Natural killer cell (primary cell): ENCODE measurements around the gene TMC6. TPM values are rescaled to one million over a fixed set of nuclear protein-coding genes. Genes with fewer than 3 reads are reported as not detected.

Experiments used
- ATAC-seq, 3 donors: fragments of 150-1000 bp in 2 of 3; fragments of 200-7000 bp in 1 of 3; cut with Tn5 transposase; 1 replicate in 1 of 3; 2 replicates in 2 of 3; pipeline ENCODE4 v1.10.0; 2021; ENCODE audit warnings: mild to moderate bottlenecking in 2 of 3, moderate library complexity in 2 of 3
- DNase-seq, 2 donors: peaks; one replicate each; pipeline versions ENCODE4 v3.0.0 to v3.0.0-alpha.2; 2013 to 2021; ENCODE audit warnings: mixed read lengths in 1 of 2
- H3K27ac ChIP-seq: one replicate; pipeline ENCODE4 v1.5.1; 2013; ENCODE audit warnings: mild to moderate bottlenecking, low read length
- H3K27me3 ChIP-seq: one replicate; pipeline ENCODE4 v1.6.1; 2013; ENCODE audit warnings: low read length; ENCODE audit not compliant: control insufficient read depth, insufficient read depth
- H3K36me3 ChIP-seq: one replicate; pipeline ENCODE4 v1.6.1; 2013; ENCODE audit warnings: low read length; ENCODE audit not compliant: control insufficient read depth, insufficient read depth
- H3K4me1 ChIP-seq: one replicate; pipeline ENCODE4 v1.6.1; 2013; ENCODE audit warnings: low read length; ENCODE audit not compliant: control insufficient read depth, insufficient read depth
- H3K4me3 ChIP-seq: one replicate; pipeline ENCODE4 v1.5.1; 2013; ENCODE audit warnings: low read length
- H3K9me3 ChIP-seq: one replicate; pipeline ENCODE4 v1.6.1; 2013; ENCODE audit warnings: low read length; ENCODE audit not compliant: control insufficient read depth, insufficient read depth
- H3K27ac Mint-ChIP-seq, 2 donors: one replicate each; pipeline ENCODE4 v1.8.0; 2022; ENCODE audit warnings: mild to moderate bottlenecking in 2 of 2, mixed read lengths in 2 of 2, moderate library complexity in 1 of 2
- H3K27me3 Mint-ChIP-seq, 2 donors: one replicate each; pipeline ENCODE4 v1.8.0; 2022; ENCODE audit warnings: low read depth in 2 of 2, mixed read lengths in 2 of 2
- H3K36me3 Mint-ChIP-seq: one replicate; pipeline ENCODE4 v1.8.0; 2022; ENCODE audit warnings: mixed read lengths
- H3K4me1 Mint-ChIP-seq, 2 donors: one replicate each; pipeline ENCODE4 v1.8.0; 2022; ENCODE audit warnings: mixed read lengths in 2 of 2
- H3K4me3 Mint-ChIP-seq: one replicate; pipeline ENCODE4 v1.8.0; 2022; ENCODE audit warnings: mild to moderate bottlenecking, moderate library complexity, mixed read lengths
- H3K9me3 Mint-ChIP-seq, 2 donors: one replicate each; pipeline ENCODE4 v1.8.0; 2022; ENCODE audit warnings: mixed read lengths in 2 of 2
- WGBS: methylation state at CpG from one replicate; pipeline ENCODE4 v1.1.7; 2013; ENCODE audit warnings: missing lambda C conversion rate; ENCODE audit not compliant: insufficient coverage; 5-methylcytosine and 5-hydroxymethylcytosine counted together
- intact Hi-C: fragments of 100-400 bp; cut with micrococcal nuclease; formaldehyde crosslinking; loops from one replicate; pipeline ENCODE4 v1.14.2; 2022
- total RNA-seq, 4 donors: library from RNA; stranded (reverse); fragments of 120-200 nt in 1 of 4; gene quantifications; one replicate each; pipeline versions ENCODE4 v1.2.3 to v1.2.4, GENCODE V29; 2013 to 2022
- TF ChIP-seq, protein P1 (sequence below): fragments of 200-600 bp; IDR thresholded peaks from one replicate; pipeline ENCODE4 v1.8.0; 2022; ENCODE audit warnings: antibody characterized with exemption

TMC6 gene
- total RNA-seq, 3 donors from 2014 or later (not counting 1 experiment from before 2014, with no cell fraction given): 653 to 825 (median 687) TPM

DNA sequence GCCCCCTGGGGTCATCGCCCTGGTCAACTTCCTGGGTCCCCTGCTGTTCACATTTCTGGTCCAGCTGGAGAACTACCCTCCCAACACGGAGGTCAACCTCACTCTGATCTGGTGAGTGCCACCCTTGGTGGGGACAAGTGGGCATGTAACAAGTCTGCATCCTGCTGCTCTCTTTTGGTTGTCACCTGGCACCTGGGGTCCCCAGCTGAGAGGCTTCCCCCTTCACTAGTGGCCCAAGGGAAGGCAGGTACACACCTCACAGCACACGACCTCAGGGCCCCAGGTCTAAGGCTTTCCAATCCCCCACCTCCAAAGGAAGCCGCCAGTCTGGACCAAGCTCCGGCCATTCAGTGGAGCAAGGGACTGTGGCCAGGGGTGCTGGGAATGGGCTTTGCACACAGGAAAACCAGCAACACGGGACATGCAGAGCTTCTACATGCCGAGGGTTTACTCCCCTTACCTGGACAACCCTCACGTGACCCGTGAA, 6.4 kb upstream of the TMC6 start:
- TF ChIP-seq, protein P1, sequence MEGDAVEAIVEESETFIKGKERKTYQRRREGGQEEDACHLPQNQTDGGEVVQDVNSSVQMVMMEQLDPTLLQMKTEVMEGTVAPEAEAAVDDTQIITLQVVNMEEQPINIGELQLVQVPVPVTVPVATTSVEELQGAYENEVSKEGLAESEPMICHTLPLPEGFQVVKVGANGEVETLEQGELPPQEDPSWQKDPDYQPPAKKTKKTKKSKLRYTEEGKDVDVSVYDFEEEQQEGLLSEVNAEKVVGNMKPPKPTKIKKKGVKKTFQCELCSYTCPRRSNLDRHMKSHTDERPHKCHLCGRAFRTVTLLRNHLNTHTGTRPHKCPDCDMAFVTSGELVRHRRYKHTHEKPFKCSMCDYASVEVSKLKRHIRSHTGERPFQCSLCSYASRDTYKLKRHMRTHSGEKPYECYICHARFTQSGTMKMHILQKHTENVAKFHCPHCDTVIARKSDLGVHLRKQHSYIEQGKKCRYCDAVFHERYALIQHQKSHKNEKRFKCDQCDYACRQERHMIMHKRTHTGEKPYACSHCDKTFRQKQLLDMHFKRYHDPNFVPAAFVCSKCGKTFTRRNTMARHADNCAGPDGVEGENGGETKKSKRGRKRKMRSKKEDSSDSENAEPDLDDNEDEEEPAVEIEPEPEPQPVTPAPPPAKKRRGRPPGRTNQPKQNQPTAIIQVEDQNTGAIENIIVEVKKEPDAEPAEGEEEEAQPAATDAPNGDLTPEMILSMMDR: no peak
- no peak overlapping the region for H3K4me3 Mint-ChIP-seq
- H3K36me3 Mint-ChIP-seq: peaks cover 10% of the 10 kb centered on the region
- Histone ChIP-seq H3K36me3 (peaks cover 53% of the 10 kb centered on the region), H3K27ac (no peak overlapping the region), H3K4me3 (no peak overlapping the region), H3K4me1 (peaks cover 84% of the 10 kb centered on the region), H3K9me3 (no peaks in the 10 kb centered on the region), H3K27me3 (no peaks in the 10 kb centered on the region)
- ATAC-seq: no peak
- no peaks in the 10 kb centered on the region for H3K9me3 Mint-ChIP-seq
- peak overlapping the region; percentile 83 to 99 for H3K27ac Mint-ChIP-seq
- H3K27me3 Mint-ChIP-seq: no peaks in the 10 kb centered on the region
- DNase-seq: peak in 1 of 2 donors; percentile 18
- WGBS: 85% methylated on average over 9 of the region's 9 CpGs
- intact Hi-C loops: loop anchor here (1.0 to 5.0 kb wide), 2 partner anchors 23 to 1667 kb away; no protein-coding TSS in a partner anchor
- peaks cover 72 to 81% of the 10 kb centered on the region in 2 donors for H3K4me1 Mint-ChIP-seq

DNA sequence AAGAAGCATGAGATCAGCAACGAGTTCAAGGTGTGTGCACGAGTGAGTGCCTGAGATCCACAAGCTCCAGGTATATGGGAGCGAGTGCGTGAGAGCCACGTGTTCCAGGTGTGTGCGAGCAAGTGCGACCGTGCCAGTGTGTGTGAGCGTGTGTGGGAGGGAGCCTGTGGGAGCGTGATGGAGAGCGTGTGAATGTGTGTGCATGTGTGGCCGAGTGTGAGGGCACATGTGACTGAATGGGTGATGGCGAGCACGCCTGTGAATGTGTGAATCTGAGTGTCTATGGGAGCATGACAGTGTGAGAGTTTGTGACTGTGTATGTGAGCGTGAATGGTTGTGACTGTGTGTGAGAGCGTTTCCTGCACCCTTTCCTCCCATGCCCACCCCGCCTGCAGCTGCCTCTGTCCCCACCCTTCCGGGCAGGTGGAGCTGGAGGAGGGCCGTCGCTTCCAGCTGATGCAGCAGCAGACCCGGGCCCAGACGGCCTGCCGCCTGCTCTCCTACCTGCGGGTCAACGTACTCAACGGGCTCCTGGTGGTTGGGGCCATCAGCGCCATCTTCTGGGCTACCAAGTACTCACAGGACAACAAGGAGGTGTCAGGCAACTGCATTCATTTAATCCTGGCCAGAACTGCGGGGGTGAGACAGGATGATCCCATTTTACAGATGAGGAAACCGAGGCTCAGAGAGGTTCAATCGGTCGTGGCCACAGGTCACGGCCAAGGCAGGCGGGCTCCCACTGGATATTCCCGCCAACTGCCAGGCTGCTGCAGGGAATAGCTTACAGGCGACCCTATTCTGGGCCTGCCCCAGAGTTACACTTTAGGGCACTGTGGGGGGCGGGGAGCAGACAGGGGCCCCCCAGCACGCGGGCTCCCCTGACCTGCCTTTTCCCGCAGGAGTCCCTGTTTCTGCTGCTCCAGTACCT, 5.7 kb upstream of the TMC6 start:
- Histone ChIP-seq H3K4me1 (peaks cover 85% of the 10 kb centered on the region), H3K27me3 (no peaks in the 10 kb centered on the region), H3K9me3 (no peaks in the 10 kb centered on the region), H3K27ac (peak overlapping the region; percentile 72), H3K4me3 (peak overlapping the region; percentile 12), H3K36me3 (peaks cover 52% of the 10 kb centered on the region)
- intact Hi-C loops: loop anchor here (1.0 to 5.0 kb wide), 2 partner anchors 22 to 1668 kb away; no protein-coding TSS in a partner anchor
- WGBS: 32% methylated on average over 39 of the region's 39 CpGs
- DNase-seq (peak; percentile 70 to 92), ATAC-seq (peak; percentile 32 to 48 (median 43))
- Mint-ChIP-seq H3K9me3 (no peaks in the 10 kb centered on the region), H3K4me1 (peaks cover 74 to 83% of the 10 kb centered on the region in 2 donors), H3K4me3 (peak overlapping the region; percentile 59), H3K27me3 (no peaks in the 10 kb centered on the region), H3K36me3 (peaks cover 10% of the 10 kb centered on the region), H3K27ac (peak overlapping the region; percentile 83 to 99)
- TF ChIP-seq, protein P1: peak; percentile 65

DNA sequence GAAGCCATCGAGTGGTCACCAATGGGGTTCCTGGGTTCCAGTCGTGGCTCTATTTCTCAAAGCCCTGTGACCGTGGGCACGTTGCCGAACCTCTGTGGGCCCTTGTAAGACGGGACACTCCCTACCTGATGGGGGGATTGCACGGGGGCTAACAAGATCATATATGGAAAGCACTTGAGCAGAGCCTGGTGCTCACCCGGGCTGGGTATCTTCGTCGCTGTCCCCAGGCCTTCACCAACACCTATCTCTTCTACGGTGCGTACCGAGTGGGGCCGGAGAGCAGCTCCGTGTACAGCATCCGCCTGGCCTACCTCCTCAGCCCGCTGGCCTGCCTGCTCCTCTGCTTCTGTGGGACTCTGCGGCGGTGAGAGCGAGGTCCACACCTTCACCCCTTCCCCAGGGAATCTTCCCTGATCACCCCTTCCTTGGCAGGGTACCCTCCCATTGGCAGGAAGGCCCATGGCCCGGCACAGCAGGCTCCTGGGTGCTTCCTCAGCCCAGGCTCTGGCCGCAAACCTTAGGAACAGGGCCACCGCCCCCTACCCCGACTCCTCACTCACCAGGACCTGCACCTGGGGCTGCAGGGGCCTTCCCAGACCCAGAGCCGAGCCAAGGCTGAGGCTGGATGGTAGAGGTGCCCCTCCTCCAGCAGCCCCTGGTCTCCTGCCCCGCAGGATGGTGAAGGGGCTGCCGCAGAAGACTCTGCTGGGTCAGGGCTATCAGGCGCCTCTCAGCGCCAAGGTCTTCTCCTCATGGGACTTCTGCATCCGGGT, 4.8 kb upstream of the TMC6 start:
- DNase-seq (peak in 1 of 2 donors; percentile 52), ATAC-seq (no peak)
- peak overlapping the region; percentile 59 for H3K4me3 Mint-ChIP-seq
- Histone ChIP-seq H3K27ac (peak overlapping the region; percentile 72), H3K9me3 (no peaks in the 10 kb centered on the region), H3K4me3 (peak overlapping the region; percentile 71), H3K4me1 (peaks cover 82% of the 10 kb centered on the region), H3K36me3 (peaks cover 50% of the 10 kb centered on the region), H3K27me3 (no peaks in the 10 kb centered on the region)
- H3K27me3 Mint-ChIP-seq: no peaks in the 10 kb centered on the region
- 64% methylated on average over 30 of the region's 30 CpGs for WGBS
- peak overlapping the region; percentile 83 to 99 for H3K27ac Mint-ChIP-seq
- intact Hi-C loops: loop anchor here (5.0 kb wide), 1 partner anchor 1669 kb away; no protein-coding TSS in a partner anchor
- H3K4me1 Mint-ChIP-seq: peaks cover 70 to 81% of the 10 kb centered on the region in 2 donors
- TF ChIP-seq, protein P1: no peak
- no peaks in the 10 kb centered on the region for H3K9me3 Mint-ChIP-seq
- peaks cover 10% of the 10 kb centered on the region for H3K36me3 Mint-ChIP-seq
